Embryonic facial prominence (tissue), 1 donor: ENCODE measurements around the gene ZGPAT.

Experiments used
- DNase-seq: peaks from one replicate; pipeline ENCODE4 v3.0.0-alpha.2; 2016; ENCODE audit errors: extremely low spot score

ZGPAT gene

DNA sequence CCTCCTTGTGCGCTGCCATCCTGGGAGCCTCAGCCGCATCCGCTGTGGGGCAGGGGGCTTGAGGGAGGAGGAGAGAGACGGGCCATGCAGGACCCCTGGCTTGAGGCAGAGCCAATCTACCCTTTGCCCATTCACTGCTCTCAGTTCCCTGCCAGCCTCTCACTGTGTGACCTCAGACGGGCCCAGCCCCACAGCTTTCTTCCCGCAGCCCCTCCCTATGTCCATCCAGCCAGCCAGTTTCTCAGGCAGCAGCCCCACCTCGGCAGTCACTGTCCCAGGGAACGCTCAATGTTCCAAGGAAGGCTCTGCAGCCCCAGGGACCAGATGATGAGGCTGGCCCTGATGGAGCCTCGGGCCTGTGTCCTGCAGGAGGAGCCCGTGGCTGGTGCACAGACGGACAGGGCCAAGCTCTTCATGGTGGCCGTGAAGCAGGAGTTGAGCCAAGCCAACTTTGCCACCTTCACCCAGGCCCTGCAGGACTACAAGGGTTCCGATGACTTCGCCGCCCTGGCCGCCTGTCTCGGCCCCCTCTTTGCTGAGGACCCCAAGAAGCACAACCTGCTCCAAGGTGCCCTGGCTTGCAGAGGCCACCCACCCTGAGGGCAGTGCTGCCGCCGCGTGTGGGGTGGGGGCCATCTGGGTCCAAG, 15.3 kb upstream of the ZGPAT start:
- DNase-seq: no peak

DNA sequence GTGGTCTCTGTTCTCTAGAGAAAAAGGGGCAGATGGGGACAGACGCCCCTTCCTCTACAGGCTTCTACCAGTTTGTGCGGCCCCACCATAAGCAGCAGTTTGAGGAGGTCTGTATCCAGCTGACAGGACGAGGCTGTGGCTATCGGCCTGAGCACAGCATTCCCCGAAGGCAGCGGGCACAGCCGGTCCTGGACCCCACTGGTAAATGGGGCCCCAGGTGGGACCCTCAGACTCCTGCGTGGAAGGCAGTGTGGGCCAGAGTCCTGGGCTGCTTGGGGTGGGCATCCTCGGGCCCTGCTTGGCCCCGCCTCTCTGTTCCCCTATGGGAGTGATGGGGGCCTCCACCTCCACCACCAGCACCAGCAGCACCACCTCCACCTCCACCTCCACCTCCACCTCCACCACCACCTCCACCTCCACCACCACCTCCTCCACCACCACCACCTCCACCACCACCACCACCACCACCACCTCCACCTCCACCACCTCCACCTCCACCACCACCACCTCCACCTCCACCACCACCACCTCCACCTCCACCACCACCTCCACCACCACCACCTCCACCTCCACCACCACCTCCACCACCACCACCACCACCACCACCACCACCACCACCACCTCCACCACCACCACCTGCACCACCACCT, 14.6 kb upstream of the ZGPAT start:
- DNase-seq: no peak

DNA sequence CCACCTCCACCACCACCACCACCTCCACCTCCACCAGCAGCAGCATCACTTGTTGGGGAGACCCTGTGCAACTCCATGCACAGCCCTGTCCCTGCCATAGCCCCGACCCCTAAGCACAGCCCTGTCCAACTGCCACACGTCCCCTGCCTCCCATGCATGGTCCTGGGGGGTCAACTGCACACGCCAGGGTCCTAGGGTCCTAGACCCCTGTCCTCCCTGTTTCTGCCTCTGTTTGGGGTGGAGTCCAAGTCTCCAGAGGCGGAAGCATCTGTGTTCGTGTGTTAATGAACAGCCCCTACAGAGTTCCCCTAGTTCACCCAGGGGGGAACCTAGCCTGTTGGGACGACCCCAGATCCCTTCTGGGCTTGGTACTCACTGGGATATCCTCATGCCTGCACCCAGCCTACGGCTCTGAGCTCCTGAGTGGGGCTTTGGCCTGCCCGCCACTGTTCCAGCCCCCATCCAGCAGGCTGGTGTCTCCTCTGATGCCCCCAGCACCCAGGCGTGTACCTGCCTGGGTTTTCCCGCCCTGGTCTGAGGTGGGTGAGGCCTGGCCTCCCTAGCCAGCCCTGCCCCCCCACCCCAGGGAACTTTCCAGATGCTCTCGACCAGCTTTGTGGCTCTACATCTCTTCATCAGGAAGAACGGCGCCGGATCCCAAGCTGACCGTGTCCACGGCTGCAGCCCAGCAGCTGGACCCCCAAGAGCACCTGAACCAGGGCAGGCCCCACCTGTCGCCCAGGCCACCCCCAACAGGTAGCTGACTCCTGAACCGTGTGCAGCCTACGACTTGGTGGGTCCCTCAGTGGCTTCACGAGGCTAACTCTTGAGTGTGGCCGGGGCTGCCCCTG, 13.9 kb upstream of the ZGPAT start:
- no peak for DNase-seq

DNA sequence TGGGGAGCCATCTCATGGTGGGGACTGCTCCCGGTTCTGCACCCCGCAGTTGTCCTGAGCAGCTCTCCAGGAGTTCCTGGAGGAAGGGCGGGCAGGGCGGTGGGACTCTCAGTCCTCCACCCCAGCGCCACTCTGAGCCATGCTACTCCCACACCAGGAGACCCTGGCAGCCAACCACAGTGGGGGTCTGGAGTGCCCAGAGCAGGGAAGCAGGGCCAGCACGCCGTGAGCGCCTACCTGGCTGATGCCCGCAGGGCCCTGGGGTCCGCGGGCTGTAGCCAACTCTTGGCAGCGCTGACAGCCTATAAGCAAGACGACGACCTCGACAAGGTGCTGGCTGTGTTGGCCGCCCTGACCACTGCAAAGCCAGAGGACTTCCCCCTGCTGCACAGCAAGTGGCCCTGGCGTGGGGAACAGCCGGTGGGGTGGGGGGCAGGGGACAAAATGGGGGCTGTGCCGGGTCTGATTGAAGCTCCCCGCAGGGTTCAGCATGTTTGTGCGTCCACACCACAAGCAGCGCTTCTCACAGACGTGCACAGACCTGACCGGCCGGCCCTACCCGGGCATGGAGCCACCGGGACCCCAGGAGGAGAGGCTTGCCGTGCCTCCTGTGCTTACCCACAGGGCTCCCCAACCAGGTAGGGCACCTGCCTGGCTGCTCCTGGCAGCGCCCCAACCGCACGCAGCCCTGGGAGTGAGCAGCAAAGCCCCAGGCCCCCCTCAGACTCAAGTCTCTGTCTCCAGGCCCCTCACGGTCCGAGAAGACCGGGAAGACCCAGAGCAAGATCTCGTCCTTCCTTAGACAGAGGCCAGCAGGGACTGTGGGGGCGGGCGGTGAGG, 13.0 kb upstream of the ZGPAT start:
- no peak for DNase-seq

DNA sequence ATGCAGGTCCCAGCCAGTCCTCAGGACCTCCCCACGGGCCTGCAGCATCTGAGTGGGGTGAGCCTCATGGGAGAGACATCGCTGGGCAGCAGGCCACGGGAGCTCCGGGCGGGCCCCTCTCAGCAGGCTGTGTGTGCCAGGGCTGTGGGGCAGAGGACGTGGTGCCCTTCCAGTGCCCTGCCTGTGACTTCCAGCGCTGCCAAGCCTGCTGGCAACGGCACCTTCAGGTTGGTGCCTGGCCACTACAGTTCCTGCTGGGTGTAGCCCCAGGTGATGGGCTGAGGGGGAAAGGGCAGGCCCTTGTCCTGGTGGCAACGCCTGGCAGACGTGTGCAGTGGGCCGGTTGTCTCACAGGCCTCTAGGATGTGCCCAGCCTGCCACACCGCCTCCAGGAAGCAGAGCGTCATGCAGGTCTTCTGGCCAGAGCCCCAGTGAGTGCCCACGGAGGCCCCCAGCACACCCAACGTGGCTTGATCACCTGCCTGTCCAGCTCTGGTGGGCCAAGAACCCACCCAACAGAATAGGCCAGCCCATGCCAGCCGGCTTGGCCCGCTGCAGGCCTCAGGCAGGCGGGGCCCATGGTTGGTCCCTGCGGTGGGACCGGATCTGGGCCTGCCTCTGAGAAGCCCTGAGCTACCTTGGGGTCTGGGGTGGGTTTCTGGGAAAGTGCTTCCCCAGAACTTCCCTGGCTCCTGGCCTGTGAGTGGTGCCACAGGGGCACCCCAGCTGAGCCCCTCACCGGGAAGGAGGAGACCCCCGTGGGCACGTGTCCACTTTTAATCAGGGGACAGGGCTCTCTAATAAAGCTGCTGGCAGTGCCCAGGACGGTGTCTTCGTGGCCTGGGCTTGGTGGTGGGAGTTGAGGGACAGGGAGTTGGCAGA, 12.2 kb upstream of the ZGPAT start:
- no peak for DNase-seq

DNA sequence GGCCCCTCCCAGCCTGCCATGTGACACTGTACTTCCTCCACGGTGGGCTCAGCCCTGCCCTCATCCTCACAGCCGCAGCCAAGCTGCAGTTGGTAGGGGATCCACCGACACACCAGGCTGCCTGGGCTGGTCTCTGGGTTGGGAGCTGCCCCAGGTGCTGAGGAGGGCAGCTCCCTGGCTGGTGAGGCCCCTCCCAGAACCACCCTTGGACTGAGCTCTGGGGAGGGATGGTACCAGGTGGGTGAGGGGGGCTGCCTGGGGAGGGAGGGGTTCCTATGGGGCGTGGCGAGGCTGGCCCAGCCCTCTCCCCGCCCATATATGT, 11.6 kb upstream of the ZGPAT start:
- no peak for DNase-seq

DNA sequence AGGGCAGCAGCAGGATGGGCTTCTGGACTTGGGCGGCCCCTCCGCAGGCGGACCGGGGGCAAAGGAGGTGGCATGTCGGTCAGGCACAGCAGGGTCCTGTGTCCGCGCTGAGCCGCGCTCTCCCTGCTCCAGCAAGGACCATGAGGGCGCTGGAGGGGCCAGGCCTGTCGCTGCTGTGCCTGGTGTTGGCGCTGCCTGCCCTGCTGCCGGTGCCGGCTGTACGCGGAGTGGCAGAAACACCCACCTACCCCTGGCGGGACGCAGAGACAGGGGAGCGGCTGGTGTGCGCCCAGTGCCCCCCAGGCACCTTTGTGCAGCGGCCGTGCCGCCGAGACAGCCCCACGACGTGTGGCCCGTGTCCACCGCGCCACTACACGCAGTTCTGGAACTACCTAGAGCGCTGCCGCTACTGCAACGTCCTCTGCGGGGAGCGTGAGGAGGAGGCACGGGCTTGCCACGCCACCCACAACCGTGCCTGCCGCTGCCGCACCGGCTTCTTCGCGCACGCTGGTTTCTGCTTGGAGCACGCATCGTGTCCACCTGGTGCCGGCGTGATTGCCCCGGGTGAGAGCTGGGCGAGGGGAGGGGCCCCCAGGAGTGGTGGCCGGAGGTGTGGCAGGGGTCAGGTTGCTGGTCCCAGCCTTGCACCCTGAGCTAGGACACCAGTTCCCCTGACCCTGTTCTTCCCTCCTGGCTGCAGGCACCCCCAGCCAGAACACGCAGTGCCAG, 11.0 kb upstream of the ZGPAT start, which contains the start of gene TNFRSF6B:
Gene TNFRSF6B, plus strand, starts transcription at position 25 of the 729 bp plus-strand sequence. Its CDS starts 116 bp downstream, at position 141.
- DNase-seq: no peak

DNA sequence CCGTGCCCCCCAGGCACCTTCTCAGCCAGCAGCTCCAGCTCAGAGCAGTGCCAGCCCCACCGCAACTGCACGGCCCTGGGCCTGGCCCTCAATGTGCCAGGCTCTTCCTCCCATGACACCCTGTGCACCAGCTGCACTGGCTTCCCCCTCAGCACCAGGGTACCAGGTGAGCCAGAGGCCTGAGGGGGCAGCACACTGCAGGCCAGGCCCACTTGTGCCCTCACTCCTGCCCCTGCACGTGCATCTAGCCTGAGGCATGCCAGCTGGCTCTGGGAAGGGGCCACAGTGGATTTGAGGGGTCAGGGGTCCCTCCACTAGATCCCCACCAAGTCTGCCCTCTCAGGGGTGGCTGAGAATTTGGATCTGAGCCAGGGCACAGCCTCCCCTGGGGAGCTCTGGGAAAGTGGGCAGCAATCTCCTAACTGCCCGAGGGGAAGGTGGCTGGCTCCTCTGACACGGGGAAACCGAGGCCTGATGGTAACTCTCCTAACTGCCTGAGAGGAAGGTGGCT, 10.4 kb upstream of the ZGPAT start:
- DNase-seq: no peak

DNA sequence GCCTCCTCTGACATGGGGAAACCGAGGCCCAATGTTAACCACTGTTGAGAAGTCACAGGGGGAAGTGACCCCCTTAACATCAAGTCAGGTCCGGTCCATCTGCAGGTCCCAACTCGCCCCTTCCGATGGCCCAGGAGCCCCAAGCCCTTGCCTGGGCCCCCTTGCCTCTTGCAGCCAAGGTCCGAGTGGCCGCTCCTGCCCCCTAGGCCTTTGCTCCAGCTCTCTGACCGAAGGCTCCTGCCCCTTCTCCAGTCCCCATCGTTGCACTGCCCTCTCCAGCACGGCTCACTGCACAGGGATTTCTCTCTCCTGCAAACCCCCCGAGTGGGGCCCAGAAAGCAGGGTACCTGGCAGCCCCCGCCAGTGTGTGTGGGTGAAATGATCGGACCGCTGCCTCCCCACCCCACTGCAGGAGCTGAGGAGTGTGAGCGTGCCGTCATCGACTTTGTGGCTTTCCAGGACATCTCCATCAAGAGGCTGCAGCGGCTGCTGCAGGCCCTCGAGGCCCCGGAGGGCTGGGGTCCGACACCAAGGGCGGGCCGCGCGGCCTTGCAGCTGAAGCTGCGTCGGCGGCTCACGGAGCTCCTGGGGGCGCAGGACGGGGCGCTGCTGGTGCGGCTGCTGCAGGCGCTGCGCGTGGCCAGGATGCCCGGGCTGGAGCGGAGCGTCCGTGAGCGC, 9.8 kb upstream of the ZGPAT start:
- DNase-seq: no peak

DNA sequence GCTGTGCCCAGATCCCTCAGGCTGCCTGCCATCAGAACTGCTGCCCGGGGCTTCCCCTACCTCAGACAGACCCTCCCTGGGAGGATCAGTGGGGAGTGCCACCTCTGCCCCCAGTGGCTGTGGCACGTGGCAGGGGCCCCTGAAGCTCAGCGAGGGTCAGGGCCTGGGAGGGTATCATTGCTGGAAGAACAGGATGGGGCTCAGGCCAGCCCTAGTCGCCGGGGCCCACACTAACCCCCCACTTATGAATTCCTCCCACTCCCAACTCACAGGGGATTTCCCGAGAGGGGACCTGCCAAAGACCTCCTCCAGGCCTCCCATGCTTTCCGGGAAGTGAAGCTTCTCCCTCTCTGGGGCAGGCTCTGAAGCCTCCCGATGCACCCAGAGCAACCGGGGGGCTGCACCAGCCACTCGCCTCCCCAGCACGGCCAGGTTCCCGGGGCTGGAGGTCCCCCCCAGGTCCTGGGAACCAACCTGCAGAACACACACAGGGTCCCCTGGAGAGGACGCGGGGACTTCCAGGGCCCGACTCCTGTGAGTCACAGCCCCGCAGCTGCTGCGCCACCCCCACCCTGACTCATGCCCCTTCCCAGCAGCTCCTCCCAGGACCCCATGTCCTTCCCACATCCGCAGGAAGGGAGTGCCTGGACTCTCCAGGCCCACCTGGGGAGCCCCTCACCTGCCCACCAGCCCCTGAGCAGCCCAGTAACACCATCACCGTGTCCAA, 8.9 kb upstream of the ZGPAT start:
- DNase-seq: no peak

DNA sequence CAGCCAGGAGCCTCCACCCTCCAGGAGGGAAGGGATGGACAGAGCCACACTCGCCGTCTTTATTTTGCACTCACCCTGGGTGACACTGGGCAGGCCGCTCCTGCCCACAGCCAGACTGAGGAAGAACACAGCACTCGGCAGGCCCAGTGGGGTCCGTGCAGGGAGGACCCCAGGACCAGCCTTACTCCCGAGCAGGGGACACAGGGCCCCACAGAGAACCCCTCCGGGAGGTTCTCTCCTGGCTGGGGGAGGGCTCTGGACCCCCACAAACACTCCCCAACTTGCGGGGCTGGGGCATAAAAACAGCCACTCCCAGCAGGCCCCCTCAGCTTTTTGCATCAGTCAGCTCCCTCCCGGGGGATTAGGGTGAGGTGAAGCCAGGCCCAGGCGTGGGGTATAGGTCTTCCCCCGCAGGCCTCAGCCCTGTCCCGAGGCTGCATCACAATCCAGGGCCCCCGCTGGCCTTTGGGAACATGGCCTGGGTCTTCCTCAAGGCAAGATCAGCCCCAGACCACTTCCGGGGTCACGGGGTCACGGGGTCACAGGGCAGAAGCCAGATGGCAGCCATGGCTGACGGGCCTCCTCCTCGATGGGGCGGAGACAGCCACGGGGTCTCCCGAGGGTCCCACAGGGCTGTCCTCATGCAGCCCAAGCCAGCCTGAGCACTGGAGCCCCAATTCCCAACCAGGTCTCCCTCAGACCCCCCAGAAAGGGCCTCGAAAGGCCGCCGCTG, 8.2 kb upstream of the ZGPAT start:
- no peak for DNase-seq

DNA sequence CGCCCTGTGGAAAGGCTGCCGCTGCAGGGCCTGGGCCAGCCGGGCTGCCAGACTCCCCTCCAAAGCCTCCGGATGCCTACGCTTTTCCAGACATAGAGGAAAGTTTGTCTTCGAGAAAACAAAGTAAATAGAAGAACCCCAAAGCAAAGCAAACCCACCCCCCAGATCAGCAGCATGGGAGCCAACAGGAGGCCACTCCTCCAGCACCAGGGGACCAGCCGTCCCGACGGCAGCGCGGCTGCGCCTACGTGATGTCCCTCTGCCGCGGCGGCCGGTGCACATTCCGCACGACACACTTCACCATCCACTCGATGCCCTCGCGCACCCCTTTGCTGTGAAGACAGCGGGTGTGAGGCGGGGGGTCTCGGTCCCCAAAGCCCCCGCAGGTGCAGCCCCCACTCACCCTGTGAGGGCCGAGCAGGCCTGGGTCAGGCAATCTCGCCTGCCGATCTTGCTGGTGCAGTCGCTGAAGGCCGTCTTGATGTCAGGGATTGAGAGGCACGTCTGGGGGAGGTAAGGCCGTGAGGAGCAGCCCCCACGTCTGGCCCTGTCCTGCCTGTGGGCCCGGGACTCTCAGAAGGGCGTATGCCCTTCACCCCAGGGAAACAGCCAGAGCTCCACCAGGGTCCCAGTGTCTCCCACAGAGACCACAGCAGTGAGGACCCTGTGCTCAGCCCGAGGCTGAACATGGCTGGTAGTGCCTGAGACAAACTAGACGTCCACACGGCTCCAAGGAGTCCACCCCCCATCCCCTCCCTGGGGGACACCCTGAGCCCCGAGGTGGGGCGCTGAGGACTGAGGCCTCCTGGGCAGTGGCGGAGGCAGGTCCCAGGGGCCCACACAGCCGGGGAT, 7.4 kb upstream of the ZGPAT start:
- DNase-seq: no peak

DNA sequence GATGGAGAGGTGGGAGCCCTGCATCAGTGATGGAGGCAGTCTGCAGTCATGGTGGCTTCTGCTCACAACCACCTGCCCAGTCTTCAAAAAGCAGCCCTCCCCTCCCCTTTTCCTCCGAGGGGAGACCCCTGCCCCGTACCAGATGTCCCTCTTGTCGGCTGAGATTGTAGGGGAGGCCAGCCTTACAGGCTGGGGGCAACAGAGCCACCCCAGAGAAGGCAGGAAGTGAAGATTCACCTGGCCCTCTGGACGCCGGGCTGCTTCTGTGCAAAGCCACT, 6.8 kb upstream of the ZGPAT start:
- DNase-seq: no peak

DNA sequence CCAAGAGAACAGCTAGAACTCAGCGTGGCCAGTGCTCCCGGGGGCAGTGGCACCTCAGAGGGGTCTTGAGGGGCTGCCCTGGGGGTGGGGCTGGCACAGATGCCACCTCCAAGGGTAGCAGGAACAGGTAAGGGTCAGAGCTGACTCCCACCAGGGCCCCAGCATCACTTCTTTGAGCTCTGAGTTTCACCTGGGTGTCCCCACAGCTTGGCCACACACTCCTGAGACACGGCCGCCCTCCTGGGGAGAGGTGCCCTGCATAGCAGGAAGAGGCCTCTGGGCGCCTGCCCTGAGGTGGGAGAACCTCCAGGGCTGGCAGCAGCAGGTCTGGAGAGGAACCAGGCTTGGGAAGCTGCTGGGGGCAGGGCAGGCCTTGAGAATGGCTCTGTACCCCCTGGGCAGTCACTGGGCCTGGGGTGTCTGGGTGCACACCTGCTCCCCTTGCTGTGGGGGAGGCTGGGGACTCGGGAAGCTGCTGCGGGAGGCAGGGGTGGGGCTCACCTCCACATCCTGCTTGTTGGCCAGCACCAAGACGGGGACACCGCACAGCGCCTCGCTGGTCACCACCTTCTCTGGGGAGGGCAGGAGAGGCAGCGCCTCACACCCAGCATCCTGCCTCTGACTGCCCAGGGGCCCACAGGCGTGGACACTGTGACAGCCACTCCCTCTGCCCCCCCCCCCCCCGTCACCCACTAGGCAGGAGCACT, 6.4 kb upstream of the ZGPAT start:
- no peak for DNase-seq

DNA sequence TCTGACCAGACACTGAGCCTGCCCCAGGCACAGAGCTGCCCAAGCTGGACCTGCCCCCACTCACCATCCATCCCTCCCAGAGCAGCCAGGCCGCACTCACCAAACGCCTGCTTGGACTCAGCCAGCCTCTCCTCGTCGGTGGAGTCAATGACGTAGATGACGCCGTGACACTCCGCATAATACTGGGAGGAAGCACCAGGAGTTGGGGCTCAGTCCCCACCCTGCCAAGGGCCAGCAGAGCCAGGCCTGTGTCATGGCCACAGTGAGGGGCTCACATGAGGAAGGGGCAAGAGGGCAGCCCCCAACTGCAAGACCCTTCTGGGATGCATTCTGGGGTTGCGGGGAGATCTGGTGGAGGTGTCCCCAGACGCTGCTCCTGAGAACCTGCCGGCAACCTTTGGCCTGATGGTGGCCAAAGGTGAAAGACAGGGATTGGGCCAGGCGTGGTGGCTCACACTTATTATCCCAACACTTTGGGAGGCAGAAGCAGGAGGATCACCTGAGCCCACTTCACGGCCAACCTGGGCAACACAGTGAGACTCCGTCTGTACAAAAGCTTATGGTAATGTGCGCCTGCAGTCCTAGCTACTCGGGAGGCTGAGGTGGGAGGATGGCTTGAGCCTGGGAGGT, 5.7 kb upstream of the ZGPAT start:
- no peak for DNase-seq

DNA sequence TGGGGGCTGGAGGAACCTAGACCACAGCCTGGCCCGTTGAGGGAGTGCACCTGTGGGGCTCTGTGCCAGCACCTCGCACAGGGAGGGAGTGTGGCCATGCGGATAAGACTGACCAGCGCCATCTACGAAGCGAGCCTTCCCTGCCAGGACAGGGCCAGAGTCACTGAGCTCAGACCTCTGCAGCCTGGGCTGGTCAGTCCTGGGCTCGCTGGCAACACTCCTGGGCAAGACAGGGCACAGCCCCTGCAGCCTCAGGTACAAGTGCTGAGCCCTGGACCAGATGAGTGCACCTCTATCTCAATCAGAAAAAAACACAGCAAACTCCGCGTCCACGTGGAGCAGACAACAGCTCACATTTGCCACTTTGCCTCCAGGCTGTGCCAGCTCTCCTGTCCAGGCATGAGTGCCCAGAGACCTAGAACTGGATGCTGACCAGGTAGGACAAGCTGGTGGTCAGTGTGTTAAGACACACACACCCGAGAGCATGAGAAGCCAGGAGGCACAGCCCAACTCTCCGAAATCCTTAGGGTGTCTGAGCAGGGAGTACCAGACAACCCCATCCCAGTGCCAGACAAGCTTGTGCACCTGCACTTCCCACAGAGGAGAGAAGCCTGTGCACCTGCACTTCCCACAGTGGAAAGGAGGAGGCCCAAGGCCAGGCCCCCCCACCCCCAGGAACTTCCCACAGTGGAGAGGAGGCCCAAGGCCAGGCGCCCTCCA, 4.9 kb upstream of the ZGPAT start:
- DNase-seq: no peak
